HG02623 (cell line): ENCODE measurements around the gene MMEL1.
"Not testable (repeated sequence)": the region's sequence is repeated elsewhere in the genome, so short reads cannot be mapped to it uniquely, and the experiment has no call there.

Source experiments
- ATAC-seq: cut with Tn5 transposase; IDR thresholded peaks from one replicate; pipeline ENCODE4 v1.9.1; 2021; ENCODE audit warnings: moderate library complexity; ENCODE audit not compliant: unreplicated experiment

MMEL1 gene

GRCh38 chr1:2628933-2629626 lies 3.7 kb downstream of the MMEL1 start:
- ATAC-seq, result no peak

GRCh38 chr1:2628191-2628932 lies 4.5 kb downstream of the MMEL1 start:
- ATAC-seq, result no peak

GRCh38 chr1:2627746-2628145 lies 5.1 kb downstream of the MMEL1 start:
- ATAC-seq, result no peak

GRCh38 chr1:2625748-2626147 lies 7.1 kb downstream of the MMEL1 start:
- ATAC-seq, result not testable (repeated sequence)

- ATAC-seq, result no peak
Measured at GRCh38 chr1:2625311-2625710, 7.5 kb downstream of the MMEL1 start.

- no peak for ATAC-seq
Measured at GRCh38 chr1:2624735-2625300, 8.0 kb downstream of the MMEL1 start.

GRCh38 chr1:2623571-2624337 lies 9.1 kb downstream of the MMEL1 start:
- no peak for ATAC-seq

- ATAC-seq, result no peak
Measured at GRCh38 chr1:2617971-2618470, 14.8 kb downstream of the MMEL1 start.

- no peak for ATAC-seq
Measured at GRCh38 chr1:2614145-2614544, 18.7 kb downstream of the MMEL1 start.

GRCh38 chr1:2612591-2613365 lies 20.0 kb downstream of the MMEL1 start:
- ATAC-seq, result no peak

- no peak for ATAC-seq
Measured at GRCh38 chr1:2611621-2612437, 21.0 kb downstream of the MMEL1 start.

- no peak for ATAC-seq
Measured at GRCh38 chr1:2611031-2611501, 21.8 kb downstream of the MMEL1 start.

- no peak for ATAC-seq
Measured at GRCh38 chr1:2610036-2610959, 22.5 kb downstream of the MMEL1 start.

GRCh38 chr1:2609319-2610035 lies 23.3 kb downstream of the MMEL1 start:
- ATAC-seq, result no peak

GRCh38 chr1:2607641-2608091 lies 25.1 kb downstream of the MMEL1 start:
- ATAC-seq, result no peak

GRCh38 chr1:2606881-2607621 lies 25.8 kb downstream of the MMEL1 start:
- no peak for ATAC-seq

- ATAC-seq, result no peak
Measured at GRCh38 chr1:2606396-2606880, 26.4 kb downstream of the MMEL1 start.
